GM21576 (cell line): ENCODE results near the gene GNA15.

Source experiments
- ATAC-seq: cut with Tn5 transposase; IDR thresholded peaks from one replicate; pipeline ENCODE4 v1.9.1; 2021; ENCODE audit warnings: mild to moderate bottlenecking, moderate library complexity; ENCODE audit not compliant: unreplicated experiment

The GNA15 gene

GRCh38 chr19:3105641-3106508 is 30.0 kb upstream of the GNA15 start:
- no peak for ATAC-seq

DNA sequence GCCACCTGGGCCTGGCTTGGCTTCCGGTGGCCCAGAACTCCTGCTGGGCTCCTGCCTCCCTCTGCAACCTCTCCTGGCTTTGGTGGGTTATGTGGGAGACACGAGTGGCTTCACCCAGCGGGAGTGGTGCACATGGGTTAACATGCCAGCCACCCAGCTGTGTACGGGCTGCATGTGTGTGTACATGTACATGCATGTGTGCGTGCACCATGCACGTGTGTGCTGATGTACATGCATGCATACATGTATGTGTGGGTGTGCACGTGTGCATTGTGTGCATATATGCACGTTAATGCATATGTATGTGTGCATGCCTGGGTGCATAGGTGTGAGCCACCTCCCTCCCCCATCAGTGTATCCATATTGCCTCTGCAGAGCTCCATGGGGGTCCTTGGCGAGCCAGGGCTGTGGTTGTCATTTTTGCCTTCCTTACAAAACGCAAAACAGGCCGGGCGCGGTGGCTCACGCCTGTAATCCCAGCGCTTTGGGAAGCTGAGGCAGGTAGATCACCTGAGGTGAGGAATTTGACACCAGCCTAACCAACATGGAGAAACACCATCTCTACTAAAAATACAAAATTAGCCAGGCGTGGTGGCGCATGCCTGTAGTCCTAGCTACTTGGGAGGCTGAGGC is 29.2 kb upstream of the GNA15 start:
- no peak for ATAC-seq

GRCh38 chr19:3107658-3108057 is 28.2 kb upstream of the GNA15 start:
- no peak for ATAC-seq

GRCh38 chr19:3108775-3109174 is 27.1 kb upstream of the GNA15 start:
- no peak for ATAC-seq

DNA sequence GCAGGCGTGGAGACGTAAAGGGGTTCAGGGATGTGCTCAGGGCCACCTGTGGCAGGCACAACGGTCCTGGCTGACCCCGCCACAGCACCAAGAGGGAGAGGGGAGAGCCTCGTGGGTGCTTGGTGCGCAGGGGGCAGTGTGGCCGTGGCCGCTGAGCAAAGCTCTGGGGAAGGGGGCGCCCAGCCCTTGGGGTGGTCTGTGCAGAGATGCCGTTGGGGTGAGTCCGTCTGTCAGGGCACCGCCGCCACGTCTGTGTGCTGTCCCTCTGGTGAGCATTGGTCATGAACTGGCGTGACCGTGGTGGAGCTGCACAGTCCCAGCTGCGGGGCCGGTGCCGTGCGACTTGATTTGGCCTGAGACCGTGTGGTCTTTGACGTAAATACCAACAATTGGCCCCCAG is 26.3 kb upstream of the GNA15 start:
- no peak for ATAC-seq

DNA sequence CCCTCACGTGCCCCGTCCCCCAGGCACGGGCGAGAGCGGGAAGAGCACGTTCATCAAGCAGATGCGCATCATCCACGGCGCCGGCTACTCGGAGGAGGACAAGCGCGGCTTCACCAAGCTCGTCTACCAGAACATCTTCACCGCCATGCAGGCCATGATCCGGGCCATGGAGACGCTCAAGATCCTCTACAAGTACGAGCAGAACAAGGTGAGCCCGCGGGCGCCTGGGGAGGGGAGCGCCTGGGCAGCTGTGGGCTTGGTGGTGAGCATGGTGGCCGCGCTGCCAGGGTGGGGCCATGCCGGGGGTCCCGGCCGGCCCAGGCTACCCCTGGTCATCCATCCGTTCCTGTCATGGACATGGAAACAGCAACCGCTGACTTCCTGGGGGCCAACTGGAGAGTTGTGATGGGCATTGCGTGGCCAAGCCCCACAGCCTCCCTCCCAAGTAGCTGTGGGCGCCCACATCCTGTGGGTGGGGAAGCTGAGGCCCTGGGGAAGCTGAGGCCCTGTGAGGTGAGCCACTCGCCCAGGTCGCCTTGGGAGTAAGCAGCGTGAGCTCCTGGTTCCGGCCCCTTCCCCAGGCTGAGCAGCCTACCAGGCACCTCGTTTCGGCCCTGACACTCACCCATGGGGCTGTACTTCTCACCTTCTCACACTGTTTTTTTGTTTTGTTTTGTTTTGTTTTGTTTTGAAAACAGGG is 25.6 kb upstream of the GNA15 start:
- ATAC-seq: no peak

DNA sequence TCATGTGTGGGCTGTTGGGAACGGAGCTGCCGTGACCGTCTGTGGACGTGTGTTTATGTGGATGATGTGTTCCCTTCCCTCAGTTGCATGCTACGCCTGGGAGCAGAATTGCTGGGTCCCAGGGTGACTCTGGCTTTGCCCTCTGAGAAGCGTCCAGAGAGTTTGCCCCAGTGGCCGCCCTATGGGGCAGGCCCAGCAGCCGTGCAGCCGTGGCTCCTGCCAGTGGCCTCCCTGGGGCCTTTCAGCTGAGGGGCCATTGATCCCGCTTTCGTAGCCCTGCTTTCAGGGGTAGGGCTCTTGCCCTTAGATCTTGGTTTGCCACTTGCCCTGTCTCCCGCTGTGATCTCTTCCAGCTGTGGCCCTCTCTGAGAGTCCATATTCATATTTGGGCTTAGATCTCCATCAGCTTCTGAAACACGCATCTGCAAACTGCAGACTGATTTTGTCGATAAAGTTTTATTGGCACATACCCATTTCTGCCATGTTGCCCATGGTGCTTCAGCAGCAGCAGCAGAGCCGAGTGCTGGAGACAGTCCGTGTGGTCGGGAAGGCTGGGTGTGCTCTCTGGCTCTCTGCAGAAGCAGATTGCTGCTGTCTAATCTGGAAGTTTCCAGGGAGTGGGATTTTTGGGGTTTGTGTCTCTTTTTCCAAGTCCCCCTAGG is 24.1 kb upstream of the GNA15 start:
- ATAC-seq: no peak

DNA sequence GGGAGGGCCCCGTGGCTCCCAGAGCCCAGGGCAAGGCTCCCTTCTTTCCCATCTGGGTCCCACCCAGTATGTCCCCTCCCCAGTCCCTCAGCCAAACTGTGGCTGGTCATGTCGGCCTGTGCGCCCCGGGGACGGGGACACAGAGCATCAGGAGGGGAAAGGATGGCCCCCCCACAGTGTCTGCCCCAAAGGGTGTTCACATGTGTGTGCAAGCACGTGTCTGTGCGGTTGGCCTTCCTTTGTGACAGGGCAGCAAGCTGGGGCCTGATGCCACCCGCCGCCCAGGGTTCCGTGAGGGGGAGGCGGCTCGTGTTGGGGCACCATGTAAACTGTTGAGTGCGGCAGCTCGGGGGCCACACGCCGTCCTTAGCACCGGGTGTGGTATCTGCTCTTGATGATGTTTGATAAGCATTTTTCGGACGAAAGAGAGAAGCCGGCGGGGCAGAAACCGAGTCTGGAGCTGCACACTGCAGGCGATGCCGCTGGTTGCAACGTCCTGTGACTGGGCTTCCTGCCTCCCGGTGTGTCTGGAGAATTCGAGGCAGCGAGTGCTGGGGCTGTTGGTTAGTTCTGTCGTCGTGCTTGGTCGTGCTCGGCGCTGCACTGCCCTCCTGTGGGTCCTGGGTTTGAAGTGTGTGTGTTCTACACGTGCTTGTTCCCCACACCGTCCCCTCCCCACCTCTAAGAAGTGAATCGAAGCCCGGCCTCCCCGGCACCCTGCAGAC is 23.3 kb upstream of the GNA15 start:
- ATAC-seq: no peak

- no peak for ATAC-seq
These were observed 22.5 kb upstream of the GNA15 start for GRCh38 chr19:3113100-3114017.

DNA sequence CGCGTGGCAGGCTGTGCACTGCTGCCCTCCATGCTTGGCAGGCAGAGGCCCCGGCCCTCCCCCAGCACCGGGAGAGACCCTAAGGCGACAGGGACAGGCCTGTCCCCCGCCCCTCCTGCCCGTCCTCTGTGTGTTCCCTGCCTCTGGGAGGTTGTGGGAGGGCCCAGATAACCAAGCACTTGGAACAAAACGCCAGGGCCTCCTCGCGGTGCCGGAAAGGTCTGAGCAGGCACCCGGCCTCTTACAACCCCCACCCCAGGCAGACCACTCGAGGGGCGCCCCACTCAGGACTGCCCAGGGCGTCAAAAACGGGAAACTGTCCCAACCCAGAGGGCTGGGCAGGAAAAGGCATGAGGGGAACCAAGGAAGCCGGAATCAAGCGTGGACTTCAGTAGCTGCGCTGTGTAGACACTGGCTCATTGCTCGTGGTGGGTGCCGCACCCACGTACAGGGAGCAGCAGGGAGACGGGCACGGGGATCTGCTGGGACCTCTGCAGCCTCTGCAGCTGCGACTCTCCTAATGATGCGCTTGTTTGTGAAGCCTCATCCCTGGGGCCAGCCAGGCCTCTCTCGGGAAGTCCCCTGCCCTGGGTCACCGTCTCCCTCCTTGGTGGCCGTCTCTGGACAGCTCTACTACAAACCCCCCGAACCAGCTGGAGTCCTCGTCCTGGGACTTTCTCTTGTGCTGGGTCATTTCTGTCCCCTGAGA is 21.7 kb upstream of the GNA15 start:
- no peak for ATAC-seq

DNA sequence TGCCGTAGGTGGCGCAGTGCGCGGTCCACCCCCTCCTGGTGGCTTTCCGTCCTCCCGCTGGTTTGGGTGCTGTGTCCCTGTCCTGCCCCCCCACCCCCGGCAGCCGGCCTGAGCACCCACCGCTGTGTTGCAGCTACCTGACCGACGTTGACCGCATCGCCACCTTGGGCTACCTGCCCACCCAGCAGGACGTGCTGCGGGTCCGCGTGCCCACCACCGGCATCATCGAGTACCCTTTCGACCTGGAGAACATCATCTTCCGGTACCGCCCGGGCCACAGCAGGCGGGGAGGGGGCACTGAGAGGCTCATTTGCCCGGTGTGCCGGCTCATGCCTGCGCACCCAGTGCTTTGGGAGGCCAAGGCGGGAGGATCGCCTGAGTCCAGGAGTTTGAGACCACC is 21.0 kb upstream of the GNA15 start:
- no peak for ATAC-seq

- no peak for ATAC-seq
These were observed 20.4 kb upstream of the GNA15 start for GRCh38 chr19:3115411-3115810.

DNA sequence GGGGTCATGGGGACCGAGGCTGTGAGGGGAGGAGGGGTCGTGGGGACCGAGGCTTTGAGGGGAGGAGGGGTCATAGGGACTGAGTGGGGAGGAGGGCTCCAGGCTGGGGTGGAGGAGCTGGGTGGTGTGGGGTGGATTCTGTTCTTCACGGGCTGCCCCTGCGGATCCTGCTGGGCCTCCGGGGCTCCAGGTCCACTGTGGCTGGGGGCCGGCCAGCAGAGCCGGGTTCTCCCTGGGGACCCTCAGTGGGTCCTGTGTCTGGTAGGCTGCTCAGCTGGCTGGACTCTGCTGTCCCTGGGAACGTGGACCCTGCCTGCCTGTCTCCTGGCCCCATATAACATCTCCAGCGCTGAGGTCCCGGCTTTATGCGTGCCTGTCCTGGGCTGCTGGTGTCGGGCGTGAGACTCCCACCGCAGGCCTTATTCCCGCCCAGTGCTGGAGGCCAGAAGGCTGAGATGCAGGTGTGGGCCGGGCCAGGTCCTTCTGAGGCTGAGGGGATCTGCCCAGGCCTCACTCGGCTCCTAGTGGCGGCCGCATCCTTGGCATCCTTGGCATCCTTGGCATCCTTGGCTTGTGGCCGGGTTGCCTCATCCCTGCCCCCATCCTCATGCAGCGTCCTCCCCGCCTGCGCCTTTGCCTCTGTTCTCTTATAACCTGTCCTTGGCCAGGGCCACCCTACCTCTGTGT is 19.8 kb upstream of the GNA15 start:
- ATAC-seq: no peak

DNA sequence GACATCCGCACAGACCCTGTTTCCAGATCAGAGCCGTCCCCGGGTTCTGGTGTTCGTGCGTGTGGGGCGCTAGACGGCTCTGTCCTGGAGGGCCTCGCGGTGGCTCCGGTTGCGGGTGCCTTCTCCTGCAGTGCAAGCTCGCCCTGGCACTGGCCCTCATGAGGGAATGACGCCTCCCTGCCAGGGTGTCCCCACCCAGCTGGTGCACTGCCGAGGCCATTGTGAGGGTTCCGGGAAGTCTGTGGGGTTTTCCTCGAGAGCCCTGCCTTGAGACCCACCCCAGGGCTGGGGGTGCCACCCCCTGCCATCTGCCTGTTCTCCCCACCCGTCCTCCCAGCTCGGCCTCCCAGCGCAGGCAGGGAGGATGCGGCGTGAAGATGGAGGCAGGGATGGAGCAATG is 19.2 kb upstream of the GNA15 start:
- ATAC-seq: no peak

- ATAC-seq: no peak
These were observed 18.1 kb upstream of the GNA15 start for GRCh38 chr19:3117716-3118115.

DNA sequence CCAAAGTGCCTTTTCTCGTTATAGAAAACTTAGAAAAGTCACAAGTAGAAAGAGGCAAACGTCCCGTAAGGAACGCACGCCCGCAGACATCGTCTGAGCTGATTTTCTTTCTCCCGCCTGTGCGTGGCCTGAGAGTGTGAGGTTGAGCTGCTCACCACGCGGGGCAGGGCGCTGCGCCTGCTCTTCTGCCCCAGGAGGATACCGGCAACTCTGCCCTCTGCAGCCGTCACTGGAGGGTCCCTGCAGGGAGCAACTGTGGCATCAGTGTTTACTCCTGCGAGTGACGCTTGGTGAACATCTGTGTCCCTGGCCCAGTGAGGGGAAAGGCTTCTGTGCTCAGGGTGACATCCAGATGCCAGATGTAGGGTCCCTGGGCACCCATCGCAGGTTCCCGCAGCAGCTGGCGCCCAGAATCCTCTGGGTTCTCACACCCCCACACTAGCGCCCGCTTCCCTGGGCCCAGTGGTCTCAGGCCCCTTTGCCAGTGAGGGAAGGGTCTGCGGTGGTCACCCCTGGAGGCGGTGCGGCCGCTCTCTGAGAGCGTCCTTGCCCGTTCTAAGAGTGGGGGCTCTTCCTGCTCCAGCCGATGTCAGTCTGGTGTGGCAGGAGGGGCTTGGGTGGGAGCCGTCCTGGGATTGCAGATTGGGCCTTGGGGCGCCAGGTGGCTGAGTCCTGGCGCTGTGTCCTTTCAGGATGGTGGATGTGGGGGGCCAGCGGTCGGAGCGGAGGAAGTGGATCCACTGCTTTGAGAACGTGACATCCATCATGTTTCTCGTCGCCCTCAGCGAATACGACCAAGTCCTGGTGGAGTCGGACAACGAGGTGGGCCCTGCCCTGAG is 17.4 kb upstream of the GNA15 start:
- ATAC-seq: no peak

GRCh38 chr19:3119071-3119595 is 16.7 kb upstream of the GNA15 start:
- ATAC-seq: no peak
